Effector CD8-positive, alpha-beta T cell (primary cell): ENCODE data around the gene CNOT2.
"Not testable (repeated sequence)": the region's sequence is repeated elsewhere in the genome, so short reads cannot be mapped to it uniquely, and the experiment has no call there.

Experiments used
- DNase-seq: peaks from one replicate; lab custom pipeline; 2025; lab: John Stamatoyannopoulos, UW

Gene CNOT2

GRCh38 chr12:70366581-70367257 lies 123.5 kb downstream of the CNOT2 start:
- peak; percentile 52 for DNase-seq

- no peak for DNase-seq
These were observed 124.3 kb downstream of the CNOT2 start for GRCh38 chr12:70367258-70368141.

- DNase-seq, result no peak
These were observed 129.6 kb downstream of the CNOT2 start for GRCh38 chr12:70372881-70373280.

- no peak for DNase-seq
These were observed 136.6 kb downstream of the CNOT2 start for GRCh38 chr12:70379846-70380245.

- no peak for DNase-seq
These were observed 140.3 kb downstream of the CNOT2 start for GRCh38 chr12:70383484-70383883.

- DNase-seq, result no peak
These were observed 140.7 kb downstream of the CNOT2 start for GRCh38 chr12:70383886-70384285.

GRCh38 chr12:70386771-70387170 lies 143.5 kb downstream of the CNOT2 start:
- DNase-seq, result no peak

GRCh38 chr12:70389678-70390077 lies 146.4 kb downstream of the CNOT2 start:
- no peak for DNase-seq

GRCh38 chr12:70392631-70393030 lies 149.4 kb downstream of the CNOT2 start:
- not testable (repeated sequence) for DNase-seq

- no peak for DNase-seq
These were observed 150.7 kb downstream of the CNOT2 start for GRCh38 chr12:70393787-70394499.

GRCh38 chr12:70398002-70398401 lies 154.8 kb downstream of the CNOT2 start:
- DNase-seq, result no peak

- DNase-seq, result no peak
These were observed 155.6 kb downstream of the CNOT2 start for GRCh38 chr12:70398862-70399261.

GRCh38 chr12:70399311-70399710 lies 156.1 kb downstream of the CNOT2 start:
- DNase-seq, result no peak

GRCh38 chr12:70400124-70400523 lies 156.9 kb downstream of the CNOT2 start:
- DNase-seq, result no peak

GRCh38 chr12:70402597-70402996 lies 159.4 kb downstream of the CNOT2 start:
- no peak for DNase-seq

- no peak for DNase-seq
These were observed 160.6 kb downstream of the CNOT2 start for GRCh38 chr12:70403826-70404225.
